ENCODE data around the gene BMP3.

DNA sequence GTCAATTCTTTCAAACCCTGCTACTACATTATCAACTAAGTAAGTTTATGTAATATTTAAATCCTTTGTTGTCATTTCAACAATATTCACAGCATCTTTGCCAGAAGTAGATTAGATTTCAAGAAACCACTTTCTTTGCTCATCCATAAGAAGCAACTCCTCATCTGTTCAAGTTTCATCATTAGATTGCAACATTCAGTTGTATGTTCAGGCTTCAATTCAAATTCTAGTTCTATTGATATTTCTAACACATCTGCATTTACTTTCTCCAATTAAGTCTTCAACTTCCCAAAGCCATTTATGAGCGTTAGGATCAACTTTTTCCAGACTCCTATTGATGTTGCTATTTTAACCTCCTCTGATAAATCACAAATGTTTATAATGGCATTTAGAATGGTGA is 66.1 kb downstream of the BMP3 start:
- TF ChIP-seq, protein P1, sequence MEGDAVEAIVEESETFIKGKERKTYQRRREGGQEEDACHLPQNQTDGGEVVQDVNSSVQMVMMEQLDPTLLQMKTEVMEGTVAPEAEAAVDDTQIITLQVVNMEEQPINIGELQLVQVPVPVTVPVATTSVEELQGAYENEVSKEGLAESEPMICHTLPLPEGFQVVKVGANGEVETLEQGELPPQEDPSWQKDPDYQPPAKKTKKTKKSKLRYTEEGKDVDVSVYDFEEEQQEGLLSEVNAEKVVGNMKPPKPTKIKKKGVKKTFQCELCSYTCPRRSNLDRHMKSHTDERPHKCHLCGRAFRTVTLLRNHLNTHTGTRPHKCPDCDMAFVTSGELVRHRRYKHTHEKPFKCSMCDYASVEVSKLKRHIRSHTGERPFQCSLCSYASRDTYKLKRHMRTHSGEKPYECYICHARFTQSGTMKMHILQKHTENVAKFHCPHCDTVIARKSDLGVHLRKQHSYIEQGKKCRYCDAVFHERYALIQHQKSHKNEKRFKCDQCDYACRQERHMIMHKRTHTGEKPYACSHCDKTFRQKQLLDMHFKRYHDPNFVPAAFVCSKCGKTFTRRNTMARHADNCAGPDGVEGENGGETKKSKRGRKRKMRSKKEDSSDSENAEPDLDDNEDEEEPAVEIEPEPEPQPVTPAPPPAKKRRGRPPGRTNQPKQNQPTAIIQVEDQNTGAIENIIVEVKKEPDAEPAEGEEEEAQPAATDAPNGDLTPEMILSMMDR (conservative IDR thresholded peaks at IDR 0.05; ENCODE audit: low read depth, low read length), result no peak
- TF ChIP-seq EZH2phosphoT487 (IDR thresholded peaks at IDR 0.05; ENCODE audit: borderline replicate concordance, low read length) (no peak), EZH2 (IDR thresholded peaks at IDR 0.05; ENCODE audit: low read length, unreplicated experiment) (no peak)
